SK-N-SH treated with all-trans-retinoic acid at 6 μM for 48 hours (cell line): ENCODE measurements around the gene FNDC11.
"Not testable (repeated sequence)": the region's sequence is repeated elsewhere in the genome, so short reads cannot be mapped to it uniquely, and the experiment has no call there.

ENCODE experiments used
- ATAC-seq: fragments of 200-7000 bp; cut with Tn5 transposase; 3 replicates; pipeline ENCODE4 v1.9.1; 2020; ENCODE audit warnings: mild to moderate bottlenecking, moderate library complexity
- ARNTL ChIP-seq: fragments of 450-650 bp; formaldehyde crosslinking; IDR thresholded peaks from 2 replicates; pipeline ENCODE4 v1.5.0; 2020; ENCODE audit warnings: low read depth, mild to moderate bottlenecking, moderate library complexity, borderline replicate concordance
- BACH2 ChIP-seq: fragments of 250-450 bp; sonication (Bioruptor Pico); IDR thresholded peaks from 2 replicates; pipeline ENCODE4 v1.9.0; 2021; ENCODE audit warnings: mild to moderate bottlenecking, borderline replicate concordance
- CSDC2 ChIP-seq: fragments of 250-450 bp; sonication (Bioruptor Pico); IDR thresholded peaks from 2 replicates; pipeline ENCODE4 v1.5.0; 2020; ENCODE audit warnings: mild to moderate bottlenecking, moderate library complexity
- ESRRG ChIP-seq: fragments of 250-450 bp; sonication (Bioruptor Pico); IDR thresholded peaks from 2 replicates; pipeline ENCODE4 v1.6.1; 2021; ENCODE audit warnings: mild to moderate bottlenecking
- GLIS3 ChIP-seq: fragments of 250-450 bp; sonication (Bioruptor Pico); IDR thresholded peaks from 2 replicates; pipeline ENCODE4 v1.5.0; 2020; ENCODE audit warnings: mild to moderate bottlenecking, moderate library complexity
- ISL1 ChIP-seq: fragments of 250-450 bp; sonication (Bioruptor Pico); IDR thresholded peaks from 2 replicates; pipeline ENCODE4 v2.1.2; 2022; ENCODE audit warnings: mild to moderate bottlenecking, moderate library complexity
- OSR1 ChIP-seq: fragments of 250-450 bp; sonication (Bioruptor Pico); IDR thresholded peaks from 2 replicates; pipeline ENCODE4 v1.8.0; 2022; ENCODE audit warnings: moderate library complexity, mild to moderate bottlenecking, inconsistent platforms
- PPARA ChIP-seq: fragments of 250-450 bp; sonication (Bioruptor Pico); IDR thresholded peaks from 2 replicates; pipeline ENCODE4 v1.5.0; 2020; ENCODE audit warnings: mild to moderate bottlenecking, borderline replicate concordance
- SNAI2 ChIP-seq: fragments of 250-450 bp; sonication (Bioruptor Pico); IDR thresholded peaks from 2 replicates; pipeline ENCODE4 v1.5.0; 2020; ENCODE audit warnings: mild to moderate bottlenecking, moderate library complexity
- TOX ChIP-seq: fragments of 250-450 bp; sonication (Bioruptor Pico); IDR thresholded peaks from 2 replicates; pipeline ENCODE4 v1.8.0; 2021; ENCODE audit warnings: mild to moderate bottlenecking, moderate library complexity, borderline replicate concordance
- ZC3H10 ChIP-seq: fragments of 250-450 bp; sonication (Bioruptor Pico); IDR thresholded peaks from 2 replicates; pipeline ENCODE4 v1.5.1; 2021; ENCODE audit warnings: mild to moderate bottlenecking, moderate library complexity
- ZFP3 ChIP-seq: fragments of 250-450 bp; sonication (Bioruptor Pico); IDR thresholded peaks from 2 replicates; pipeline ENCODE4 v1.5.0; 2020; ENCODE audit warnings: mild to moderate bottlenecking, moderate library complexity
- ZFP30 ChIP-seq: fragments of 450-650 bp; formaldehyde crosslinking; IDR thresholded peaks from 2 replicates; pipeline ENCODE4 v1.5.0; 2022; ENCODE audit warnings: mild to moderate bottlenecking, moderate library complexity
- ZNF565 ChIP-seq: fragments of 450-650 bp; formaldehyde crosslinking; conservative IDR thresholded peaks from 2 replicates; pipeline ENCODE4 v1.5.0; 2020; ENCODE audit warnings: low read depth, mild to moderate bottlenecking, moderate library complexity
- ZNF70 ChIP-seq: fragments of 450-650 bp; formaldehyde crosslinking; IDR thresholded peaks from 2 replicates; pipeline ENCODE4 v1.5.0; 2020; ENCODE audit warnings: mild to moderate bottlenecking, moderate library complexity
- ZNF8 ChIP-seq: fragments of 450-650 bp; formaldehyde crosslinking; IDR thresholded peaks from 2 replicates; pipeline ENCODE4 v1.5.0; 2020; ENCODE audit warnings: mild to moderate bottlenecking, moderate library complexity
- TF ChIP-seq, protein P1 (sequence below): fragments of 250-450 bp; sonication (Bioruptor Pico); IDR thresholded peaks from 2 replicates; pipeline ENCODE4 v1.5.0; 2020; ENCODE audit warnings: mild to moderate bottlenecking, moderate library complexity
- TF ChIP-seq, protein P2 (sequence below): fragments of 250-450 bp; sonication (Bioruptor Pico); IDR thresholded peaks from 2 replicates; pipeline ENCODE4 v1.8.0; 2020; ENCODE audit warnings: mild to moderate bottlenecking, moderate library complexity, borderline replicate concordance
- TF ChIP-seq, protein P3 (sequence below): fragments of 250-450 bp; sonication (Bioruptor Pico); IDR thresholded peaks from 2 replicates; pipeline ENCODE4 v1.5.1; 2020; ENCODE audit warnings: low read depth, mild to moderate bottlenecking, moderate library complexity

FNDC11 gene

DNA sequence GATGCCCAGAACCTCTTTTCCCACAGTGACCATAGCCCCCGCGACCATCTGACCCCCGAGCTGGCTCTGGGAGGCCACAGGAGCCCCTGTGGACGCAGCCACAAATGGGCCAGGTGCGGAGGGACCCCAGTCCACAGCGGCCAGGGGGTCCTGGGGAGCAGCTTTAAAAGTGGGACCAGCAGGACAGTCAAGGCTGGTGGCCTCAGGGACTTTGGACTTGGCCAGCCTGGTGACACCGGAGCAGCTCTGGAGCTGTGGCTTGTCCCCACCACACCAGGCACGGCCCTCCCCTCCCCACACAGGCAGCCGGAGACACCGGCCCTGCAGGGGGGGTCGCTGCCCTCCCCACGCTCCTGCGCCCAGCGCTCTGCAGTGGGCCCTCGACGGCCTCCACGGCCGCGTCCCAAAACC is 3.5 kb downstream of the FNDC11 start (continued):
- TF ChIP-seq, protein P1, sequence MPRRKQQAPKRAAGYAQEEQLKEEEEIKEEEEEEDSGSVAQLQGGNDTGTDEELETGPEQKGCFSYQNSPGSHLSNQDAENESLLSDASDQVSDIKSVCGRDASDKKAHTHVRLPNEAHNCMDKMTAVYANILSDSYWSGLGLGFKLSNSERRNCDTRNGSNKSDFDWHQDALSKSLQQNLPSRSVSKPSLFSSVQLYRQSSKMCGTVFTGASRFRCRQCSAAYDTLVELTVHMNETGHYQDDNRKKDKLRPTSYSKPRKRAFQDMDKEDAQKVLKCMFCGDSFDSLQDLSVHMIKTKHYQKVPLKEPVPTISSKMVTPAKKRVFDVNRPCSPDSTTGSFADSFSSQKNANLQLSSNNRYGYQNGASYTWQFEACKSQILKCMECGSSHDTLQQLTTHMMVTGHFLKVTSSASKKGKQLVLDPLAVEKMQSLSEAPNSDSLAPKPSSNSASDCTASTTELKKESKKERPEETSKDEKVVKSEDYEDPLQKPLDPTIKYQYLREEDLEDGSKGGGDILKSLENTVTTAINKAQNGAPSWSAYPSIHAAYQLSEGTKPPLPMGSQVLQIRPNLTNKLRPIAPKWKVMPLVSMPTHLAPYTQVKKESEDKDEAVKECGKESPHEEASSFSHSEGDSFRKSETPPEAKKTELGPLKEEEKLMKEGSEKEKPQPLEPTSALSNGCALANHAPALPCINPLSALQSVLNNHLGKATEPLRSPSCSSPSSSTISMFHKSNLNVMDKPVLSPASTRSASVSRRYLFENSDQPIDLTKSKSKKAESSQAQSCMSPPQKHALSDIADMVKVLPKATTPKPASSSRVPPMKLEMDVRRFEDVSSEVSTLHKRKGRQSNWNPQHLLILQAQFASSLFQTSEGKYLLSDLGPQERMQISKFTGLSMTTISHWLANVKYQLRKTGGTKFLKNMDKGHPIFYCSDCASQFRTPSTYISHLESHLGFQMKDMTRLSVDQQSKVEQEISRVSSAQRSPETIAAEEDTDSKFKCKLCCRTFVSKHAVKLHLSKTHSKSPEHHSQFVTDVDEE (CRISPR knock-in tag) = no peak
- TF ChIP-seq BACH2 (no peak), OSR1 (CRISPR knock-in tag) (no peak), ZFP30 (CRISPR knock-in tag) (no peak), ZNF70 (CRISPR knock-in tag) (no peak), CSDC2 (CRISPR knock-in tag) (no peak)
- TF ChIP-seq, all 23 proteins: peak for 0

DNA sequence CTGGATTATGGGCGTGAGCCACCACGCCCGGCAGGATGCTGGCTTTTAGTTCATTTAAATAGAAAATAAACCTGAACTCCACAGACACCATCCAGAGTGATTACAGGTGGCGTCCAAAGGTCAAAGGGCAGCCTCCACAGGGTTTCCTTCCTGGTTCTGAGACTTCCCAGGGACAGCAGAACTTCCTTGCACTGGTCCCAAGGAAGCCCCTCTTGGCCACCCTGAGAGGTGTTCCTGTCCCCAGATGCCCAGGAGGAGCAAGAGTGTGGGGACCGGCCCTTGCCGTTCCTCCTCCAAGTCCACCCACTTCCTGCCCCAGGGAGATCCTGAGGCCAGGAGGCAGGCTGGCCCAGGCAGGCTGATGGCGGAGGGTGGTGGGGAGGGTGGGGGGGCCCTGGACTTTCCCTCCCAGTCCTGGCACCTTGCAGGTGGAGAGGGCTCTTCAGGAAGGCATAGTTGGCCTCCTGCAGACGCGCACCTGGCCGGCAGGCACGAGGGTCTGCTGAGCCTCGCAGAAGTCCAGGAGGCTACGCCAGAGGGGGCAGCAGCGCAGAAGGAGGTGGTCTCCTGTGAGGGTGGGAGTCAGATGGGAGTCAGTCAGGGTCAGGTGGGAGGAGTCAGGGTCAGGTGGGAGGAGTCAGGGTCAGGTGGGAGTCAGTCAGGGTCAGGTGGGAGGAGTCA is 5.0 kb downstream of the FNDC11 start:
- TF ChIP-seq ZFP3 (CRISPR knock-in tag) (no peak), OSR1 (CRISPR knock-in tag) (no peak), BACH2 (no peak), TOX (CRISPR knock-in tag) (no peak), SNAI2 (no peak)

DNA sequence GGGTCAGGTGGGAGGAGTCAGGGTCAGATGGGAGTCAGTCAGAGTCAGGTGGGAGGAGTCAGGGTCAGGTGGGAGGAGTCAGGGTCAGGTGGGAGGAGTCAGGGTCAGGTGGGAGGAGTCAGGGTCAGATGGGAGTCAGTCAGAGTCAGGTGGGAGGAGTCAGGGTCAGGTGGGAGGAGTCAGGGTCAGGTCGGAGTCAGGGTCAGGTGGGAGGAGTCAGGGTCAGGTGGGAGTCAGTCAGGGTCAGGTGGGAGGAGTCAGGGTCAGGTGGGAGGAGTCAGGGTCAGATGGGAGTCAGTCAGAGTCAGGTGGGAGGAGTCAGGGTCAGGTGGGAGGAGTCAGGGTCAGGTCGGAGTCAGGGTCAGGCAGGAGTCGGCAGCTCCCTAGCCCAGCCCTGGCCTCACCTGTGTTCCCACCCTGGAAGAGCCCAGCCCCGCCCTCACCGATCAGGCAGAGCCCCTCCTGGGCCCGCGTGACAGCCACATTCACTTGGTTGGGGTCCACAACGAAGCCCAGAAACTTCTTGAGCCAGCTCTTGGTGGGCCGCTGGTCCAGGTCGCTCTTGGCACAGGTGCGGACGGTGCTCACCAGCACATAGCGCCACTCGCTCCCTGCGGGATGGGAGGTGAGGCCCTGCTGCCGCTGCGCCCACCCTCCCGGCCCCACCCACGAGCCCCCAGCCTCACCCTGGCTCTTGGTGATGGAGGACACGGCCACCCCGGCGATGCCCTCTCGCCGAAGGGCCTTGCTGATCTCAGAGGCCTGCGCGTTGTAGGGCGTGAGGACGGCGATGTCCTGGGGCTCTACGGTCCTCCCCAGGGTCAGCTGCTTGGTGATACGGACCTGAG is 5.8 kb downstream of the FNDC11 start:
- not testable (repeated sequence) for ATAC-seq

More for the DNA sequence above, 5.0 kb downstream of the FNDC11 start:
- no peak for ATAC-seq

DNA sequence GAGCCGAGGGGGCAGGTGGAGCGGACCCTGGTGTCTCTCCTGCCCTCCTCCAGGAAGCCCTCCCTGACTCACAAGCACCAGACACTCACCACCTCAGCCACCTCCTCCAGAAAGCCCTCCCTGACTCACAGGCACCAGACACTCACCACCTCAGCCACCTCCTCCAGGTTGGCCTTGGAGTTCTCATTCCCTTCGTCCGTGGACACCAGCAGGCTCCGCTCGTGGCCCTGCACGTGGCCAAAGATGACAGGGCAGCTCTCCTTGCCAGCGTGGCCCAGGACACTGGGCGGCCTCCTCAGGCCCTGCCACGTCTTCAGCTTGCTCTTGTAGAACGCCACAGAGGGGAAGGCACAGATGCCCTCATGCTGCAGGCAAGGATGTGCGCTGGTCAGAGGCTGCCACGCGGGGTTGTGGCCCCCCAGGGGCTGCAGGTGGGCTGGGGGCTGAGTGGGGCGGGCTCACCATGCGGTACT is 6.4 kb downstream of the FNDC11 start:
- ATAC-seq = no peak
- TF ChIP-seq PPARA (CRISPR knock-in tag) (no peak), ARNTL (no peak), ZC3H10 (CRISPR knock-in tag) (no peak), OSR1 (CRISPR knock-in tag) (no peak), ZNF565 (CRISPR knock-in tag) (no peak), ZNF8 (CRISPR knock-in tag) (no peak), ZFP30 (CRISPR knock-in tag) (no peak), ISL1 (CRISPR knock-in tag) (no peak), ESRRG (CRISPR knock-in tag) (no peak), ZFP3 (CRISPR knock-in tag) (no peak), ZNF70 (CRISPR knock-in tag) (no peak), GLIS3 (CRISPR knock-in tag) (no peak), SNAI2 (no peak), TOX (CRISPR knock-in tag) (no peak)
- TF ChIP-seq, protein P1 (CRISPR knock-in tag) = no peak
- TF ChIP-seq, protein P2, sequence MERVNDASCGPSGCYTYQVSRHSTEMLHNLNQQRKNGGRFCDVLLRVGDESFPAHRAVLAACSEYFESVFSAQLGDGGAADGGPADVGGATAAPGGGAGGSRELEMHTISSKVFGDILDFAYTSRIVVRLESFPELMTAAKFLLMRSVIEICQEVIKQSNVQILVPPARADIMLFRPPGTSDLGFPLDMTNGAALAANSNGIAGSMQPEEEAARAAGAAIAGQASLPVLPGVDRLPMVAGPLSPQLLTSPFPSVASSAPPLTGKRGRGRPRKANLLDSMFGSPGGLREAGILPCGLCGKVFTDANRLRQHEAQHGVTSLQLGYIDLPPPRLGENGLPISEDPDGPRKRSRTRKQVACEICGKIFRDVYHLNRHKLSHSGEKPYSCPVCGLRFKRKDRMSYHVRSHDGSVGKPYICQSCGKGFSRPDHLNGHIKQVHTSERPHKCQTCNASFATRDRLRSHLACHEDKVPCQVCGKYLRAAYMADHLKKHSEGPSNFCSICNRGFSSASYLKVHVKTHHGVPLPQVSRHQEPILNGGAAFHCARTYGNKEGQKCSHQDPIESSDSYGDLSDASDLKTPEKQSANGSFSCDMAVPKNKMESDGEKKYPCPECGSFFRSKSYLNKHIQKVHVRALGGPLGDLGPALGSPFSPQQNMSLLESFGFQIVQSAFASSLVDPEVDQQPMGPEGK (CRISPR knock-in tag) = no peak
- TF ChIP-seq, protein P3, sequence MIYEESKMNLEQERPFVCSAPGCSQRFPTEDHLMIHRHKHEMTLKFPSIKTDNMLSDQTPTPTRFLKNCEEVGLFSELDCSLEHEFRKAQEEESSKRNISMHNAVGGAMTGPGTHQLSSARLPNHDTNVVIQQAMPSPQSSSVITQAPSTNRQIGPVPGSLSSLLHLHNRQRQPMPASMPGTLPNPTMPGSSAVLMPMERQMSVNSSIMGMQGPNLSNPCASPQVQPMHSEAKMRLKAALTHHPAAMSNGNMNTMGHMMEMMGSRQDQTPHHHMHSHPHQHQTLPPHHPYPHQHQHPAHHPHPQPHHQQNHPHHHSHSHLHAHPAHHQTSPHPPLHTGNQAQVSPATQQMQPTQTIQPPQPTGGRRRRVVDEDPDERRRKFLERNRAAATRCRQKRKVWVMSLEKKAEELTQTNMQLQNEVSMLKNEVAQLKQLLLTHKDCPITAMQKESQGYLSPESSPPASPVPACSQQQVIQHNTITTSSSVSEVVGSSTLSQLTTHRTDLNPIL = no peak
